K562 (cell line): Measurements from ENCODE around the gene HEPACAM. TPM values are rescaled to one million over a fixed set of nuclear protein-coding genes. Genes with fewer than 3 reads are reported as not detected.

Experiments
- ATAC-seq: fragments of 200-7000 bp; cut with Tn5 transposase; 3 replicates; pipeline ENCODE4 v1.9.1; 2020; ENCODE audit warnings: moderate library complexity
- BruUV-seq: library from RNA; stranded (reverse); fragments of 400-500 nt; replicated peaks from 2 replicates; lab custom pipeline; 2021; lab: Mats Ljungman, UMichigan
- CTCF ChIA-PET: fragments of 300-600 bp; formaldehyde crosslinking; extraction: SDS; loops from one replicate; lab custom pipeline; 2021; ENCODE audit warnings: low intra/inter-chr PET ratio; lab: Yijun Ruan, JAX
- POLR2A ChIA-PET: fragments of 300-600, 350-650 bp; sonication (Branson Sonifier 250); formaldehyde crosslinking; extraction: SDS; loops from one replicate; lab custom pipeline; 2021; ENCODE audit warnings: antibody characterized with exemption, inconsistent platforms; lab: Yijun Ruan, JAX
- DNase-seq, 4 experiments: peaks; one replicate each; pipeline versions ENCODE4 v3.0.0 to v3.0.0-alpha.2; 2011 to 2018; ENCODE audit warnings: low spot score in 3 of 4, mixed read lengths in 3 of 4; ENCODE audit errors: extremely low read depth in 1 of 4
- FAIRE-seq: peaks from 2 replicates; lab custom pipeline; 2011; peaks lifted over from hg19 to GRCh38; lab: Jason Lieb, UNC
- H2AFZ ChIP-seq: 2 replicates; pipeline ENCODE4 v1.6.0; 2011; ENCODE audit warnings: low read depth, low read length, control low read depth, inconsistent platforms
- H3K27ac ChIP-seq: fragments of 200-600 bp; 3 replicates; pipeline ENCODE4 v1.8.0; 2011; ENCODE audit warnings: low read depth, mild to moderate bottlenecking, control low read depth, inconsistent platforms, low read length, moderate library complexity, mixed read lengths; ENCODE audit errors: extremely low read depth
- H3K27me3 ChIP-seq, 2 experiments: fragments of 300-600 bp in 1 of 2; 2 replicates in 1 of 2; 3 replicates in 1 of 2; pipeline versions ENCODE4 v1.6.0 to v1.8.0; 2011; ENCODE audit warnings: inconsistent platforms in 2 of 2, low read length in 2 of 2, mild to moderate bottlenecking in 1 of 2, mixed read lengths in 1 of 2, moderate library complexity in 1 of 2; ENCODE audit not compliant: control insufficient read depth in 2 of 2, insufficient read depth in 2 of 2
- H3K36me3 ChIP-seq: fragments of 300-600 bp; 3 replicates; pipeline ENCODE4 v1.8.0; 2011; ENCODE audit warnings: mild to moderate bottlenecking, low read length, inconsistent platforms; ENCODE audit not compliant: control insufficient read depth, insufficient read depth
- H3K4me1 ChIP-seq, 2 experiments: fragments of 200-600 bp in 1 of 2; replicated peaks in 1 of 2; 2 replicates in 1 of 2; 3 replicates in 1 of 2; pipeline versions ENCODE4 v1.5.1 to v1.8.0; 2011; ENCODE audit warnings: inconsistent platforms in 2 of 2, low read length in 2 of 2, mild to moderate bottlenecking in 1 of 2, mixed read lengths in 1 of 2, moderate library complexity in 1 of 2; ENCODE audit not compliant: control insufficient read depth in 2 of 2, insufficient read depth in 2 of 2
- H3K4me2 ChIP-seq: 2 replicates; pipeline ENCODE4 v1.6.1; 2011; ENCODE audit warnings: low read length, control low read depth, inconsistent platforms, mixed read lengths; ENCODE audit not compliant: insufficient read depth
- H3K4me3 ChIP-seq: fragments of 200-600 bp; sonication (generic), shearing (Covaris generic); 2 replicates; pipeline ENCODE4 v1.5.1; 2016; ENCODE audit warnings: control low read depth, inconsistent platforms
- H3K79me2 ChIP-seq: fragments of 200-600 bp; 3 replicates; pipeline ENCODE4 v1.8.0; 2011; ENCODE audit warnings: low read length, inconsistent platforms; ENCODE audit not compliant: control insufficient read depth, insufficient read depth
- H3K9ac ChIP-seq, 2 experiments: 2 replicates each; pipeline versions ENCODE4 v1.6.0 to v1.6.1; 2011; ENCODE audit warnings: low read depth in 2 of 2, low read length in 2 of 2, control low read depth in 1 of 2, inconsistent platforms in 1 of 2, mild to moderate bottlenecking in 1 of 2, mixed read lengths in 1 of 2; ENCODE audit not compliant: insufficient read depth in 1 of 2
- H3K9me1 ChIP-seq: one replicate; pipeline ENCODE4 v1.6.0; 2011; ENCODE audit warnings: inconsistent platforms, mild to moderate bottlenecking, low read length, moderate library complexity; ENCODE audit not compliant: control insufficient read depth, insufficient read depth
- H3K9me3 ChIP-seq: replicated peaks from 2 replicates; pipeline ENCODE4 v1.5.1; 2011; ENCODE audit warnings: low read depth, low read length, inconsistent platforms; ENCODE audit not compliant: control insufficient read depth, insufficient read depth
- H4K20me1 ChIP-seq: replicated peaks from 2 replicates; pipeline ENCODE4 v1.6.1; 2011; ENCODE audit warnings: low read length, inconsistent platforms, mixed read lengths; ENCODE audit not compliant: control insufficient read depth, insufficient read depth
- HNRNPUL1 ChIP-seq: fragments of 200-400 bp; formaldehyde crosslinking; IDR thresholded peaks from 2 replicates; pipeline ENCODE4 v1.6.1; 2017; ENCODE audit warnings: low read length
- MTA2 ChIP-seq: fragments of 450-650 bp; IDR thresholded peaks from 2 replicates; pipeline ENCODE4 v1.6.1; 2016; ENCODE audit warnings: low read depth
- NCOA1 ChIP-seq: fragments of 450-650 bp; IDR thresholded peaks from 2 replicates; pipeline ENCODE4 v1.6.1; 2016; ENCODE audit warnings: low read depth
- RBM15 ChIP-seq: fragments of 200-400 bp; formaldehyde crosslinking; IDR thresholded peaks from 2 replicates; pipeline ENCODE4 v1.6.1; 2018; ENCODE audit warnings: mild to moderate bottlenecking, low read length, moderate library complexity; ENCODE audit not compliant: insufficient read depth
- SIN3B ChIP-seq: fragments of 450-650 bp; IDR thresholded peaks from 2 replicates; pipeline ENCODE4 v1.6.1; 2017; ENCODE audit warnings: low read depth, mild to moderate bottlenecking, moderate library complexity
- TARDBP ChIP-seq: fragments of 450-650 bp; IDR thresholded peaks from 2 replicates; pipeline ENCODE4 v1.6.1; 2016
- ZNF431 ChIP-seq: sonication (generic); formaldehyde crosslinking; IDR thresholded peaks from 2 replicates; pipeline ENCODE4 v1.8.0; 2022; ENCODE audit warnings: mild to moderate bottlenecking, missing genetic modification reagents
- WGBS: fragments of 100-300 bp; shearing (Covaris generic); methylation state at CpG from one replicate; pipeline ENCODE4 v1.1.6; 2016; ENCODE audit warnings: low coverage, mixed read lengths; ENCODE audit not compliant: insufficient coverage; ENCODE audit errors: missing lambda C conversion rate; 5-methylcytosine and 5-hydroxymethylcytosine counted together
- in situ Hi-C: fragments of 300-500 bp; cut with MboI; formaldehyde crosslinking; loops from 4 replicates; pipeline ENCODE4 v1.15.0; 2018; ENCODE audit warnings: inconsistent platforms, mixed read lengths
- intact Hi-C: fragments of 100-400 bp; cut with micrococcal nuclease; formaldehyde crosslinking; loops from 2 replicates; pipeline ENCODE4 v1.14.2; 2022
- polyA plus RNA-seq, 8 experiments: library from polyadenylated mRNA; depleted of rRNA in 4 of 8; stranded (reverse) in 5 of 8; unstranded in 3 of 8; fragments of >200 nt; fragmentation: Nextera tagmentation in 2 of 8; fragmentation: Illumina TruSeq in 1 of 8; extraction: Ambion mirVana in 2 of 8; extraction: Trizol in 1 of 8; gene quantifications; 2 replicates each; pipeline versions ENCODE4 v1.2.1 to v1.2.3, GENCODE V29; 2011 to 2014; ENCODE audit warnings: inconsistent platforms in 1 of 8, missing spikeins in 1 of 8
- total RNA-seq, 7 experiments: library from RNA; depleted of rRNA in 6 of 7; stranded (reverse); fragments of >200 nt in 6 of 7; fragmentation: Illumina TruSeq in 2 of 7; extraction: Trizol in 2 of 7; gene quantifications; 2 replicates each; pipeline versions ENCODE4 v1.2.1 to v1.2.3, GENCODE V29; 2011 to 2021; ENCODE audit warnings: low replicate concordance in 1 of 7
- TF ChIP-seq, protein P1 (sequence below): fragments of 450-650 bp; IDR thresholded peaks from 2 replicates; pipeline ENCODE4 v1.6.1; 2016; ENCODE audit warnings: mild to moderate bottlenecking, moderate library complexity

Gene HEPACAM
- total and polyA plus RNA-seq, 9 of the 15 experiments (the other 6 are each of a cell fraction or from before 2014, with no cell fraction given) = not detected

DNA sequence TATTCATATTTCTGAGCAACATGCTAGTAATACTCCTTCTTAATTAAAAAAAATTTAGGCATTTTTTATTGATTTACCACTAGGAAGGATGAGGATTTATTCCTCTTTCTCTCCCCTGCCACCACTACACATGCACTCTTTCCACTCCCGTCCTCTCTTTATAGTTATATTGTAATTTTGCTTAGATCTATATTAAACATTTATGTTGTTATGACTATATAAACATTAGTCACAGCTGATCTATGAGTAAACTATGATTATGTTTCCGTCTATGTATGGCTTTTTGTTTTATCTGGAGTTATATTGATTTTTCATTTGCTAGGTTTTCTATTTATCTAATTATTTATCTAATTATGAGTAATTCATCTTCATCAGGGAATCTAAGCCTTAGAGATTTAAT, 36.0 kb upstream of the HEPACAM start:
- H3K4me1 ChIP-seq = no peaks in the 10 kb centered on the region; a peak in 1 of 5 replicates
- H3K9ac ChIP-seq = no peak overlapping the region
- no peak overlapping the region for H3K4me2 ChIP-seq
- BruUV-seq = no TSS peak
- intact Hi-C loops = no loop called here
- no peaks in the 10 kb centered on the region for H3K36me3 ChIP-seq
- no peak for DNase-seq
- FAIRE-seq = no peak
- no peaks in the 10 kb centered on the region for H3K27me3 ChIP-seq
- TF ChIP-seq TARDBP (no peak), RBM15 (no peak), NCOA1 (no peak), ZNF431 (CRISPR knock-in tag) (no peak), SIN3B (no peak), MTA2 (no peak), HNRNPUL1 (no peak)
- TF ChIP-seq, protein P1, sequence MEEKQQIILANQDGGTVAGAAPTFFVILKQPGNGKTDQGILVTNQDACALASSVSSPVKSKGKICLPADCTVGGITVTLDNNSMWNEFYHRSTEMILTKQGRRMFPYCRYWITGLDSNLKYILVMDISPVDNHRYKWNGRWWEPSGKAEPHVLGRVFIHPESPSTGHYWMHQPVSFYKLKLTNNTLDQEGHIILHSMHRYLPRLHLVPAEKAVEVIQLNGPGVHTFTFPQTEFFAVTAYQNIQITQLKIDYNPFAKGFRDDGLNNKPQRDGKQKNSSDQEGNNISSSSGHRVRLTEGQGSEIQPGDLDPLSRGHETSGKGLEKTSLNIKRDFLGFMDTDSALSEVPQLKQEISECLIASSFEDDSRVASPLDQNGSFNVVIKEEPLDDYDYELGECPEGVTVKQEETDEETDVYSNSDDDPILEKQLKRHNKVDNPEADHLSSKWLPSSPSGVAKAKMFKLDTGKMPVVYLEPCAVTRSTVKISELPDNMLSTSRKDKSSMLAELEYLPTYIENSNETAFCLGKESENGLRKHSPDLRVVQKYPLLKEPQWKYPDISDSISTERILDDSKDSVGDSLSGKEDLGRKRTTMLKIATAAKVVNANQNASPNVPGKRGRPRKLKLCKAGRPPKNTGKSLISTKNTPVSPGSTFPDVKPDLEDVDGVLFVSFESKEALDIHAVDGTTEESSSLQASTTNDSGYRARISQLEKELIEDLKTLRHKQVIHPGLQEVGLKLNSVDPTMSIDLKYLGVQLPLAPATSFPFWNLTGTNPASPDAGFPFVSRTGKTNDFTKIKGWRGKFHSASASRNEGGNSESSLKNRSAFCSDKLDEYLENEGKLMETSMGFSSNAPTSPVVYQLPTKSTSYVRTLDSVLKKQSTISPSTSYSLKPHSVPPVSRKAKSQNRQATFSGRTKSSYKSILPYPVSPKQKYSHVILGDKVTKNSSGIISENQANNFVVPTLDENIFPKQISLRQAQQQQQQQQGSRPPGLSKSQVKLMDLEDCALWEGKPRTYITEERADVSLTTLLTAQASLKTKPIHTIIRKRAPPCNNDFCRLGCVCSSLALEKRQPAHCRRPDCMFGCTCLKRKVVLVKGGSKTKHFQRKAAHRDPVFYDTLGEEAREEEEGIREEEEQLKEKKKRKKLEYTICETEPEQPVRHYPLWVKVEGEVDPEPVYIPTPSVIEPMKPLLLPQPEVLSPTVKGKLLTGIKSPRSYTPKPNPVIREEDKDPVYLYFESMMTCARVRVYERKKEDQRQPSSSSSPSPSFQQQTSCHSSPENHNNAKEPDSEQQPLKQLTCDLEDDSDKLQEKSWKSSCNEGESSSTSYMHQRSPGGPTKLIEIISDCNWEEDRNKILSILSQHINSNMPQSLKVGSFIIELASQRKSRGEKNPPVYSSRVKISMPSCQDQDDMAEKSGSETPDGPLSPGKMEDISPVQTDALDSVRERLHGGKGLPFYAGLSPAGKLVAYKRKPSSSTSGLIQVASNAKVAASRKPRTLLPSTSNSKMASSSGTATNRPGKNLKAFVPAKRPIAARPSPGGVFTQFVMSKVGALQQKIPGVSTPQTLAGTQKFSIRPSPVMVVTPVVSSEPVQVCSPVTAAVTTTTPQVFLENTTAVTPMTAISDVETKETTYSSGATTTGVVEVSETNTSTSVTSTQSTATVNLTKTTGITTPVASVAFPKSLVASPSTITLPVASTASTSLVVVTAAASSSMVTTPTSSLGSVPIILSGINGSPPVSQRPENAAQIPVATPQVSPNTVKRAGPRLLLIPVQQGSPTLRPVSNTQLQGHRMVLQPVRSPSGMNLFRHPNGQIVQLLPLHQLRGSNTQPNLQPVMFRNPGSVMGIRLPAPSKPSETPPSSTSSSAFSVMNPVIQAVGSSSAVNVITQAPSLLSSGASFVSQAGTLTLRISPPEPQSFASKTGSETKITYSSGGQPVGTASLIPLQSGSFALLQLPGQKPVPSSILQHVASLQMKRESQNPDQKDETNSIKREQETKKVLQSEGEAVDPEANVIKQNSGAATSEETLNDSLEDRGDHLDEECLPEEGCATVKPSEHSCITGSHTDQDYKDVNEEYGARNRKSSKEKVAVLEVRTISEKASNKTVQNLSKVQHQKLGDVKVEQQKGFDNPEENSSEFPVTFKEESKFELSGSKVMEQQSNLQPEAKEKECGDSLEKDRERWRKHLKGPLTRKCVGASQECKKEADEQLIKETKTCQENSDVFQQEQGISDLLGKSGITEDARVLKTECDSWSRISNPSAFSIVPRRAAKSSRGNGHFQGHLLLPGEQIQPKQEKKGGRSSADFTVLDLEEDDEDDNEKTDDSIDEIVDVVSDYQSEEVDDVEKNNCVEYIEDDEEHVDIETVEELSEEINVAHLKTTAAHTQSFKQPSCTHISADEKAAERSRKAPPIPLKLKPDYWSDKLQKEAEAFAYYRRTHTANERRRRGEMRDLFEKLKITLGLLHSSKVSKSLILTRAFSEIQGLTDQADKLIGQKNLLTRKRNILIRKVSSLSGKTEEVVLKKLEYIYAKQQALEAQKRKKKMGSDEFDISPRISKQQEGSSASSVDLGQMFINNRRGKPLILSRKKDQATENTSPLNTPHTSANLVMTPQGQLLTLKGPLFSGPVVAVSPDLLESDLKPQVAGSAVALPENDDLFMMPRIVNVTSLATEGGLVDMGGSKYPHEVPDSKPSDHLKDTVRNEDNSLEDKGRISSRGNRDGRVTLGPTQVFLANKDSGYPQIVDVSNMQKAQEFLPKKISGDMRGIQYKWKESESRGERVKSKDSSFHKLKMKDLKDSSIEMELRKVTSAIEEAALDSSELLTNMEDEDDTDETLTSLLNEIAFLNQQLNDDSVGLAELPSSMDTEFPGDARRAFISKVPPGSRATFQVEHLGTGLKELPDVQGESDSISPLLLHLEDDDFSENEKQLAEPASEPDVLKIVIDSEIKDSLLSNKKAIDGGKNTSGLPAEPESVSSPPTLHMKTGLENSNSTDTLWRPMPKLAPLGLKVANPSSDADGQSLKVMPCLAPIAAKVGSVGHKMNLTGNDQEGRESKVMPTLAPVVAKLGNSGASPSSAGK = no peak
- TF ChIP-seq, all 486 proteins: peak for 0
- CTCF ChIA-PET = interaction anchor here (1.1 kb wide), 1 partner anchor 170 kb away, joined by 3 read pairs; no protein-coding TSS in a partner anchor
- no peak for ATAC-seq
- POLR2A ChIA-PET = no interaction called here
- no peak overlapping the region for H2AFZ ChIP-seq
- H3K4me3 ChIP-seq = no peak overlapping the region
- 64% methylated on average over 2 of the region's 2 CpGs for WGBS
- H3K9me3 ChIP-seq = no peaks in the 10 kb centered on the region
- H4K20me1 ChIP-seq = no peaks in the 10 kb centered on the region
- H3K79me2 ChIP-seq = no peaks in the 10 kb centered on the region
- no peak overlapping the region for H3K27ac ChIP-seq
- no peaks in the 10 kb centered on the region for H3K9me1 ChIP-seq
- in situ Hi-C loops = loop anchor here (25.0 kb wide), 2 partner anchors 365 to 915 kb away; partner anchors contain the start of gene HYLS1
